Measurements from ENCODE around the gene CACNA1A.
A peak's percentile ranks its signal among the peaks of the same experiment; 100 is the strongest.
"Not testable (repeated sequence)": the region's sequence is repeated elsewhere in the genome, so short reads cannot be mapped to it uniquely, and the experiment has no call there.

CACNA1A gene

GRCh38 chr19:13207846-13208671 lies 298.2 kb downstream of the CACNA1A start:
- peak; percentile 82 for DNase-seq (ENCODE audit: low read depth)
- TF ChIP-seq CTCF (conservative IDR thresholded peaks at IDR 0.05; ENCODE audit: control insufficient read depth, insufficient read depth, low read depth, low read length), result no peak
- peak overlapping the region; percentile 33 for H3K4me3 ChIP-seq (ENCODE audit: control insufficient read depth, low read depth, low read length)

- no peak for TF ChIP-seq CTCF (conservative IDR thresholded peaks at IDR 0.05; ENCODE audit: control insufficient read depth, insufficient read depth, low read depth, low read length)
- H3K4me3 ChIP-seq (ENCODE audit: control insufficient read depth, low read depth, low read length), result peak overlapping the region; percentile 4
- DNase-seq (ENCODE audit: low read depth), result peak; percentile 50
Measured at GRCh38 chr19:13207237-13207845, 298.9 kb downstream of the CACNA1A start.

- no peak for TF ChIP-seq CTCF (conservative IDR thresholded peaks at IDR 0.05; ENCODE audit: control insufficient read depth, insufficient read depth, low read depth, low read length)
- H3K4me3 ChIP-seq (ENCODE audit: control insufficient read depth, low read depth, low read length), result no peak overlapping the region
Measured at GRCh38 chr19:13206587-13206986, 299.7 kb downstream of the CACNA1A start.

GRCh38 chr19:13202112-13202511 lies 304.2 kb downstream of the CACNA1A start:
- not testable (repeated sequence) for DNase-seq (ENCODE audit: low read depth); H3K4me3 ChIP-seq (ENCODE audit: control insufficient read depth, low read depth, low read length)

More at GRCh38 chr19:13206587-13206986, 299.7 kb downstream of the CACNA1A start:
- no peak for DNase-seq (ENCODE audit: low read depth)

GRCh38 chr19:13198634-13199033 lies 307.6 kb downstream of the CACNA1A start:
- DNase-seq (ENCODE audit: low read depth), result no peak
- H3K4me3 ChIP-seq (ENCODE audit: control insufficient read depth, low read depth, low read length), result no peak overlapping the region
- TF ChIP-seq CTCF (conservative IDR thresholded peaks at IDR 0.05; ENCODE audit: control insufficient read depth, insufficient read depth, low read depth, low read length), result no peak

- no peak for DNase-seq (ENCODE audit: low read depth)
- H3K4me3 ChIP-seq (ENCODE audit: control insufficient read depth, low read depth, low read length), result no peak overlapping the region
- TF ChIP-seq CTCF (conservative IDR thresholded peaks at IDR 0.05; ENCODE audit: control insufficient read depth, insufficient read depth, low read depth, low read length), result no peak
Measured at GRCh38 chr19:13195678-13196077, 310.6 kb downstream of the CACNA1A start.

- no peak for TF ChIP-seq CTCF (conservative IDR thresholded peaks at IDR 0.05; ENCODE audit: control insufficient read depth, insufficient read depth, low read depth, low read length)
- H3K4me3 ChIP-seq (ENCODE audit: control insufficient read depth, low read depth, low read length), result no peak overlapping the region
- no peak for DNase-seq (ENCODE audit: low read depth)
Measured at GRCh38 chr19:13190781-13191540, 315.3 kb downstream of the CACNA1A start.
